ENCODE results near the gene MAP3K21. TPM values are rescaled to one million over a fixed set of nuclear protein-coding genes. Genes with fewer than 3 reads are reported as not detected.

The MAP3K21 gene
- total RNA-seq, 1 donor from 2014 or later = 4.1 TPM

GRCh38 chr1:233326811-233327650, 493 bp upstream of the MAP3K21 start:
- DNase-seq = peak; percentile 70

- DNase-seq = no peak
Observed at GRCh38 chr1:233328142-233328921, 808 bp downstream of the MAP3K21 start.

GRCh38 chr1:233331676-233332519, 4.4 kb downstream of the MAP3K21 start:
- no peak for DNase-seq

DNA sequence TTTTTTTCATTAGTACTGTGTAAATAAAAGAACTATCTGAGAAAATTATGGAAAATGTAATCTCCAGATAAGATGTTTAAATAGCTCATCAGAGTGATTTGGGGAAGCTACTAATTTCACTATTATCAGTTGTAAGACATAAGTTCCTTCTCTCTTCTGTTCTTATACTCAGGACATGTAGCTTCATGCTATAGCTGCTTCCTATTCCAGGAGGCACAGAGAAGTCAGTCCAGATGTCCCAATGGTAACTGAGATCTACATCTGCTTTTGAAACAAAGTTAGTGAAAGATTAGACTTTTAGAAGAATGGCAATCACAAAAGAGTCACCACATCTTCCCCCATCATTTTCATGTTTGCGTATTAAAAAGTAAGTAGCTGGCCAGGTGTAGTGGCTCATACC, 5.6 kb downstream of the MAP3K21 start:
- DNase-seq = no peak

- no peak for DNase-seq
Observed at GRCh38 chr1:233334092-233334491, 6.6 kb downstream of the MAP3K21 start.

DNA sequence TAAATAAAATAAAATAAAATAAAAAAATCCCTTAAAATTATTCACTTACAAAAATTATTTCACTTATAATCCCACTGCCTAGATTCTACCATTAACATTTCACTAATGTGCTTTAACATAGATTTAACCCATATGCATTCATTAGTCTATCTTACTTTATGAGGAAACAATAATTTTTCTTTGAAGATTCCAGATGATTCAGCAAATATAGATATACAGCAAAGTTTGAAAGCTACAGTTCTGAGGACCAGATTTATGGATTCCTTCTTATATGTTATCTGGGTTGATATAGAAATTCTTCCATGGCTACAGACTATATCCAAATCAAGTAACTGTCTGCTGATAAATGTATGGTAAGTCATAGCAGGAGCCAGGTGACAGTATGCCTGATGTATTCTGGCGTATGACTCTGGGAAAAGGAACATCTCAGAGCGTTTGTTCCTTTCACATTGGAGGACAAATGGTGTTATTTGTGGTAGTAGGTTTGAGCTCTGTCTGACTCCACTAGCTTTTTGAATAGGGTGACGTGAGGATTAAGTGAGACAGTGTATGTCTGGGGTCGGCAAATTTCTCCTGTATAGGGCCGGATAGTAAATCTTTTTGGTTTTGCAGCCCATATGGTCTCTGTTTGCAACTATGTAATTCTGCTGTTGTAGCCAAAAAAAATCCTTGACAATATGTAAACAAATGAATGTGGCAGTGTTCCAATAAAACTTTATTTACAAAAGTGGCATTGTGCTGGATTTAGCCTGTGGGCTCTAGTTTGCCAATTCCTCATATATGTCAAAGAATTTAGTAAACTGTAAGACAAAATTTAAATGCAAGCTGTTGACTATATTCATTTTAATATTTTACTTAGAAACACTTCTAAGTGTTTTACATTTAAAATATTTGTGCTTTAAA, 9.3 kb downstream of the MAP3K21 start:
- no peak for DNase-seq

- no peak for DNase-seq
Observed at GRCh38 chr1:233337505-233337904, 10.0 kb downstream of the MAP3K21 start.

DNA sequence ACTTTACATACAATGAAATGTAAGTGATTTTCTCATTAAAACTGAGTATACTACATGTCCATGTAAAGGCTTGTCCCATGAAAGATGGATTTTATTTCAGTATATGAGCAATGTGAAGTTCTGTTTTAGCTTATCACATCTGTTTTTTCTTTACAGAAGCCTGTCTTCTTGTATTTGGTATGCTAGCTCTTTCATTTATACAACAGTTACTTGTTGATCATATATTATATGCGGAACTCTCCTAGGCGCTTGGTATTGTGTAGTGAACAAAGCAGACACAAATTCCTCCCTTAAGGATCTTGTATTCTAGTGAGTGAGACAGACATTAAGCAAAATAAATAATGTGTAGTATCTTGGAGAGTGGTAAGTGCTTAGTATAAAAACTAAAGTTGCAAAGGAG, 10.6 kb downstream of the MAP3K21 start:
- no peak for DNase-seq

GRCh38 chr1:233340031-233340555, 12.6 kb downstream of the MAP3K21 start:
- no peak for DNase-seq

GRCh38 chr1:233340966-233341516, 13.5 kb downstream of the MAP3K21 start:
- DNase-seq = no peak

- no peak for DNase-seq
Observed at GRCh38 chr1:233342086-233342485, 14.6 kb downstream of the MAP3K21 start.

- DNase-seq = no peak
Observed at GRCh38 chr1:233343262-233343661, 15.7 kb downstream of the MAP3K21 start.

DNA sequence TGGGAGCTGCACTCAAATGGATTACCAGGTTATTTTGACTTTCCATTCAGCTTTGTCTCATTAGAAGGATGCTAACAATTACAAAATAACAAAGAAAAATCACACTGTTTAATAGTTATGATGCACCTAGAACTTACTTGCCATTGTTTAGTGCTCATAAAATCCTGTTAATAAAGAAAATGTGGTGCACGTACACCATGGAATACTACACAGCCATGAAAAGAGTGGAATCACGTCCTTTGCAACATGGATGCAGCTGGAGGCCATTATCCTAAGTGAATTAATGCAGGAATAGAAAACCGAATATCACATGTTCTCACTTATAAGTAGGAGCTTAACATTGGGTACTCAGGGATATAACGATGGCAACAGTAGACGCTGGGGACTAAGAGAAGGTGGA, 19.8 kb downstream of the MAP3K21 start:
- DNase-seq = no peak

- DNase-seq = no peak
Observed at GRCh38 chr1:233349137-233349536, 21.6 kb downstream of the MAP3K21 start.

DNA sequence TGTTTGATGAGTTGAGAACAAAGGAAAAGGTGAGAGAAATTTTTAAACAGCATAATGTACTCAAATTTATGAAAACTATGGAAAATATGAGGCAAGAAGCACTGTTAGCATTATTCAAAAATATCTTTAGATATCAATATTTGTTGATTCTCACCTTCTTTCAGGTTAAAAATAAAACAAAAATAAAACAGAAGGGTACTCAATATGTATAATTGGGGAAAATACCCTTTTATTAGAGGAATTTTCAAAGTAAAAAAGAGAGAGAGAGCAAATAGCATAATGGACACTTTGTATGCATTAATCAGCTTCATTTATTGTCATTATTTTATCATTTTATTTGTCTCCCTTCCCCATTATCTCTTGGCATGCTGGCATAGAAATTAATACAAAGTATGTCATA, 27.5 kb downstream of the MAP3K21 start:
- DNase-seq = no peak

DNA sequence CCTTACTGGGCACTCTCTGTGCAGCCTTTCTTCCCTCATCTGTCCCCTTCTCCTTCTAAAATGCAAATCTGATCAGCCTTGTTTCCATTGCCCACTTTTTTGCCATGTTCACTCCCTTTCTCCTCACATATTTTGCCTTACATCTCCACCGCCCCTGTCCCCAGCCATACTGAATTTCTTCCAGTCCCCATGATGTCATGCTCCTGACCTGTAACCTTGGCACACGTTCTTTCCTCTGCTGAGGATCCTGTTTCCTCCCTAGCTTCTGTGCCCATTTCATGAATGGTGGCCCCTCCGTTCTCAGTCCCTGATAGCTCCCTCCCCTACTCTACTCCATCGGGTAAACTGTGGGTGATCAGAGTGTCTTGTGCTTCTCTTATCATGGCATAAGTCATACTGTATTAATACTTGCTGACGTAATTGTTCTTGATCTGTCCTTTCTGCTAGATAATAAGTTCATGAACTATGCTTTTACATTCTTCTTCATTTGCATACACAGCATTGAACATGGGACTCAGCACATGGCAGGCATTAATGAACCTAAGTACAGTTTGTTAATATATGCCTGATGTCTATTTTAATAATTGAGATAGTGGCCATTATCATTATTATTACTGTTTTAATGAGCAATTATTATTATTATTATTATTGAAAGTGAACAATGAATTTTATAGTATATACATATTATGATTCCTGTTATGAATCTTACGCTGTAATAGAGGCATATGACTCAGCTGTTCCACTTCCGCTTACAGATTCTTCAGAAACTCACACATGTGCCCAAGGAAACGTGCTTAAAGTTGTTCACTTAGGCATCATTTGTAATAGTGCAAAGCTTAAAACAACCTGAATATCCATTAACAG, 28.5 kb downstream of the MAP3K21 start:
- DNase-seq = no peak

DNA sequence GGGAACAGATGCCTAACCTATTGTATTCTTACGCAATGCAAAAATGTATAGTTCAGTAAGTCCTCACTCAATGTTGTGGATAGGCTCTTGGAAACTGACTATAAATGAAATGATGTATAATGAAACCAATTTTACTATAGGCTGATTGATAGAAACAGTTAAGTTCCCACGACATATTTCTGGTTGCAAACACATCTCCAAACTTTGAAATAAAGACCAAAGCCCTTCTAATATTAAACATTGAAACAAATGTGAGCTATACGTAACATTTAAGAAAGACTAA, 29.1 kb downstream of the MAP3K21 start:
- no peak for DNase-seq

DNA sequence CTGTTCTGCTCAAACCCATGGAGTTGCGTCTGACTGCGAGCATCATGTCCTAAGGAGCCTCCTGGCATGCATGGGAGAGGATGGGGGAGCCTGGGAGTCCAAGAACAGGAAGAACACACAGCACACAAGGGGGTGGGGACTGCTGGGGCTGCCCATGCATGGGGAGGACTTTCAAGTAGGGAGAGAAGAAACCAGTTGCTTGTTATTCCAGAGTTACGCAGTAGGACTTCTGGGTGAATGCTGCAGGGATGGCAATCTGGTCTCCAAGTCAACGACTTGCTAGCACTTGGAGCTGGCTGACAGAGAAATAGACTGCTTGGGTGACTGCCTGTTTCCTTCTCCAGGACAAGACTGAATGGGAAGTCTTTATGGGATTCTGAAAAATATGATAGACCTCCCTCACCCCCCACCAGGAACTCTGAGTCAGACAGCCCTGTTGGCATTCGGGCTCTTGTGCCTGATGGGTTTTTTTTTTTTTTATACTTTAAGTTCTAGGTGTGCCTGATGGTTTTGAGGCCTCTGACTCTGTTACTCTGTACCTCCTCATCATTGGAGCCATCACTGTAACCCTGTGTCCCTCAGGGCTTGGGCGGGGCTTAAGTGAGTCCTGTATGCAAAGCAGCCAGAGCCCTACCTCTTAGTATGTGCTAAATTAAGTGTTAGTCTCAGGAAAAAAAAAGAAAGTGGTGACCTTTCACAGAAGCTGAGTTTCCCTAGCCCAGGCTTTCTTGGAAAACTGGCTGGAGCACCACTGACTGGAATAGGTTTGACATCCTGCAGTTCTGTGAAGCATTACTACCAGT, 30.3 kb downstream of the MAP3K21 start:
- no peak for DNase-seq

DNA sequence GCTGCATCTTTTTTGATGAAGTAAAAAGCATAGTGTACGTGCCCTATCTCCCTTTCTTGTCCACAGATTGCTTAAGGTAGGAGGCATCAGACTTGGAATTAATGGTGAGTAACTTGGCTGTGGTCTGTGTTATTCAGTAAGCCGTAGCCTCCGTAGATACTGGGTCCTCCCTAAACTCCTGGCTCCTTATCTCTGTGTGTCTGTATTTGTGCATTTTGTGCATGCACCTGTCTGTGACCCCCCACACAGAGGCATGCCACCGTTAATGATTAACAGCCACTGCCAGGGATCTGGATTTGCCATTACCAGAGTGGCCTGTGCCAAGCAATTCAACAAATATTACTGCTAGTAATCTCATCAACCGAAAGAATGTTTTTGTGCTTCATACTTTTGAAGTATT, 31.9 kb downstream of the MAP3K21 start:
- DNase-seq = no peak

Measured in occipital lobe (tissue), 2 donors.